NB4 (cell line): Measurements from ENCODE around the gene MSH4.

Source experiments
- MYC ChIP-seq: IDR thresholded peaks from 2 replicates; pipeline ENCODE4 v1.6.1; 2011; ENCODE audit warnings: low read depth, low read length
- POLR2A ChIP-seq: IDR thresholded peaks from 2 replicates; pipeline ENCODE4 v1.6.1; 2011; ENCODE audit warnings: mild to moderate bottlenecking; ENCODE audit not compliant: insufficient read length; ENCODE audit errors: extremely low read depth
- TF ChIP-seq, protein P1 (sequence below): IDR thresholded peaks from one replicate; pipeline ENCODE4 v1.5.1; 2012; ENCODE audit warnings: low read depth, low read length
- TF ChIP-seq, protein P2 (sequence below): IDR thresholded peaks from 2 replicates; pipeline ENCODE4 v1.6.1; 2011; ENCODE audit warnings: low read depth, low read length

DNA sequence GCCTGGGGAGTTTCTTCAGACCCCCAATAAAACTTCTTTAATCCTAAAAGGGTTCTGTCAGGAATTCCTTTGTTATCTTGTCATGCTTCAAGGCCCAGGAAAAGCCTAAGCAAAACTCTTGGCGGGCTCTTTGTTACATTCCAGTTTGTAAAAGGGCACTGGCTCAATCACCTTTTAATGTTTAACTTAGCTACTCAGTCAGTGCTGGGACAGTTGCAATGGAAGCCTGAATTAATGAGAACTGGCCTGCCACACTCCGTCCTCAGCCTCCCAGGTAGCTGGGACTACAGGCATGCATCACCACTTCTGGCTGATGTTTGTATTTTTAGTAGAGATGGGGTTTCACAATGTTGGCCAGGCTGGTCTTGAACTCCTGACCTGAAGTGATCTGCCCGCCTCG is 156.8 kb downstream of the MSH4 start:
- TF ChIP-seq POLR2A, result no peak
- no peak for TF ChIP-seq MYC
- TF ChIP-seq, protein P1, sequence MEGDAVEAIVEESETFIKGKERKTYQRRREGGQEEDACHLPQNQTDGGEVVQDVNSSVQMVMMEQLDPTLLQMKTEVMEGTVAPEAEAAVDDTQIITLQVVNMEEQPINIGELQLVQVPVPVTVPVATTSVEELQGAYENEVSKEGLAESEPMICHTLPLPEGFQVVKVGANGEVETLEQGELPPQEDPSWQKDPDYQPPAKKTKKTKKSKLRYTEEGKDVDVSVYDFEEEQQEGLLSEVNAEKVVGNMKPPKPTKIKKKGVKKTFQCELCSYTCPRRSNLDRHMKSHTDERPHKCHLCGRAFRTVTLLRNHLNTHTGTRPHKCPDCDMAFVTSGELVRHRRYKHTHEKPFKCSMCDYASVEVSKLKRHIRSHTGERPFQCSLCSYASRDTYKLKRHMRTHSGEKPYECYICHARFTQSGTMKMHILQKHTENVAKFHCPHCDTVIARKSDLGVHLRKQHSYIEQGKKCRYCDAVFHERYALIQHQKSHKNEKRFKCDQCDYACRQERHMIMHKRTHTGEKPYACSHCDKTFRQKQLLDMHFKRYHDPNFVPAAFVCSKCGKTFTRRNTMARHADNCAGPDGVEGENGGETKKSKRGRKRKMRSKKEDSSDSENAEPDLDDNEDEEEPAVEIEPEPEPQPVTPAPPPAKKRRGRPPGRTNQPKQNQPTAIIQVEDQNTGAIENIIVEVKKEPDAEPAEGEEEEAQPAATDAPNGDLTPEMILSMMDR, result no peak
- TF ChIP-seq, protein P2, sequence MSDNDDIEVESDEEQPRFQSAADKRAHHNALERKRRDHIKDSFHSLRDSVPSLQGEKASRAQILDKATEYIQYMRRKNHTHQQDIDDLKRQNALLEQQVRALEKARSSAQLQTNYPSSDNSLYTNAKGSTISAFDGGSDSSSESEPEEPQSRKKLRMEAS, result no peak
